ENCODE measurements around the gene PRKAR1B. TPM values are rescaled to one million over a fixed set of nuclear protein-coding genes. Genes with fewer than 3 reads are reported as not detected.

Gene PRKAR1B
- total RNA-seq, 2 donors from 2014 or later: 15.6 to 18.4 TPM

DNA sequence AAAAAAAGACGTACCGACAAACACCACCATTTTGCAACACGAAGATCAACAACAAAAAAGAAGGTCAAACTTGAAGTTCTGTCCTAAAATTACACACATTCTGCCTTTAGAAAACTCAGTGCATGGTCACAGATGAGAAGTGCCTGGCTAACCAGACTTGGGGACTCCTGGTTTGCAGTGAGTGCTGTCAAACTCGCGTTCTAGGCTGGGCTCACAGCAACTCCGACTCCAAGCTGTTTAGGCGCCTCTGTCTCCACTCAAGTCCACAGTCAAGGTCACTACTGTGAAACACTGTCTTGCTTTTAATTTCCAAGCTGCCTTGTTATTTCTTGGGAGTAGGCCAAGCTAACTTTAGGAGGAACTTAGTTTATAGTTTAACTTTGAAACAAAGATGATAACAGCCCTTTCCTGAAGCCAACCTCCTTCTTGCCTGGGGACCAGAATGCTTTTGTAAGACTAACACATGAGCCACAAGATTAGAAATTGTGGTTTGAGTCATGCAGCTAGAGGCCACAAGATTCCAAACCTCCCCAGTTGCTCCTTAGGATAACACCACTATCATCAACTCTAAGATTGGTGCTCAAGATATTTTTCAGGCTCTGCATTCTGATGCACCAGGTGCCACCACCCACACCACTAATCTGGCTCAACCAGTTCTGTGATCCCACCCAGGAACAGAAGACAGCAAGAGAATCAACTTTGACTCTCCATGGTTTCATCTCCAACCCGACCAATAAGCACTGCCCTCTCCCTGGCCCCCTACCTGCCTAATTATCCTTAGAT, 1.7 kb downstream of the PRKAR1B start:
- Histone ChIP-seq H3K27ac (no peak overlapping the region), H3K36me3 (no peaks in the 10 kb centered on the region), H3K27me3 (replicated peaks; ENCODE audit: insufficient read depth) (no peaks in the 10 kb centered on the region), H3K4me3 (peak overlapping the region; percentile 77), H3K9me3 (no peaks in the 10 kb centered on the region), H3K4me1 (ENCODE audit: control insufficient read depth in 1 of 2, low read depth in 2 of 2) (peaks cover 11 to 18% of the 10 kb centered on the region in 2 donors)
- TF ChIP-seq, protein P1, sequence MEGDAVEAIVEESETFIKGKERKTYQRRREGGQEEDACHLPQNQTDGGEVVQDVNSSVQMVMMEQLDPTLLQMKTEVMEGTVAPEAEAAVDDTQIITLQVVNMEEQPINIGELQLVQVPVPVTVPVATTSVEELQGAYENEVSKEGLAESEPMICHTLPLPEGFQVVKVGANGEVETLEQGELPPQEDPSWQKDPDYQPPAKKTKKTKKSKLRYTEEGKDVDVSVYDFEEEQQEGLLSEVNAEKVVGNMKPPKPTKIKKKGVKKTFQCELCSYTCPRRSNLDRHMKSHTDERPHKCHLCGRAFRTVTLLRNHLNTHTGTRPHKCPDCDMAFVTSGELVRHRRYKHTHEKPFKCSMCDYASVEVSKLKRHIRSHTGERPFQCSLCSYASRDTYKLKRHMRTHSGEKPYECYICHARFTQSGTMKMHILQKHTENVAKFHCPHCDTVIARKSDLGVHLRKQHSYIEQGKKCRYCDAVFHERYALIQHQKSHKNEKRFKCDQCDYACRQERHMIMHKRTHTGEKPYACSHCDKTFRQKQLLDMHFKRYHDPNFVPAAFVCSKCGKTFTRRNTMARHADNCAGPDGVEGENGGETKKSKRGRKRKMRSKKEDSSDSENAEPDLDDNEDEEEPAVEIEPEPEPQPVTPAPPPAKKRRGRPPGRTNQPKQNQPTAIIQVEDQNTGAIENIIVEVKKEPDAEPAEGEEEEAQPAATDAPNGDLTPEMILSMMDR (IDR thresholded peaks at IDR 0.05): no peak
- no peak for DNase-seq (ENCODE audit: low spot score)
- ATAC-seq (ENCODE audit: insufficient number of reproducible peaks, low FRiP score, low read depth): no peak

DNA sequence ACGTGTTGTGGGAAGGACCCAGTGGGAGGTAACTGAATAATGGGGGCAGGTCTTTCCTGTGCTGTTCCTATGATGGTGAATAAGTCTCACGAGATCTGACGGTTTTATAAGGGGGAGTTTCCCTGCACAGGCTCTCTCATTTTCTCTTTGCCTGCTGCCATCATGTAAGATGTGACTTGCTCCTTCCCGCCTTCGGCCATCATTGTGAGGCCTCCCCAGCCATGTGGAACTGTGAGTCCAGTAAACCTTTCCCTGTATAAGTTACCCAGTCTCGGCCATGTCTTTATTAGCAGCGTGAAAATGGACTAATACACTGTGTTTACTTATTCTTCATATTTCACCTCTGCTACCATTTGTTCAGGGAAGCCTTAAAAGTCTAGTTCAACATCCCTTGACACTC, 2.8 kb downstream of the PRKAR1B start:
- Histone ChIP-seq H3K27me3 (replicated peaks; ENCODE audit: insufficient read depth) (no peaks in the 10 kb centered on the region), H3K27ac (no peak overlapping the region), H3K9me3 (no peaks in the 10 kb centered on the region), H3K4me1 (ENCODE audit: control insufficient read depth in 1 of 2, low read depth in 2 of 2) (peaks cover 11 to 18% of the 10 kb centered on the region in 2 donors), H3K36me3 (no peaks in the 10 kb centered on the region), H3K4me3 (no peak overlapping the region)
- TF ChIP-seq, protein P1 (IDR thresholded peaks at IDR 0.05): no peak
- ATAC-seq (ENCODE audit: insufficient number of reproducible peaks, low FRiP score, low read depth) (no peak), DNase-seq (ENCODE audit: low spot score) (no peak)

DNA sequence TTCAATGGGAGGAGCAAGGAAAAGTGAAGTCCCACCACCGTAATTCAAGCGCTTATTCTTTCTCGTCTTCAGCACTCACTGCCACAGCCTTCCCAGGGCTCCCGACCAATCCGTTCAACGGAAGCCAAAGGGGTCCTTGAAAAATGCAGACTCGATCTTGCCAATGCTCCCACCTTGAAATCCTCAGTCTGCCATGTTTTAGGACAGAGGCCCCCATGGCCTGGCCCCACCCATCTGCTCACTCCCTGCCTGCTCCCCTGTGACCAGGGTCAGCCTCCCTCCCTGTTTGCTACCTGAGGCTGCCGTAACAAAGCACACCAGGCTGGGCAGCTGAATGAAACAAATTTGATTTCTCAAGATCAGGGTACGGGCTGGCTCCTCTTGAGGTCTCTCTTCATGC, 3.5 kb downstream of the PRKAR1B start:
- DNase-seq (ENCODE audit: low spot score): no peak
- no peak overlapping the region for H3K4me3 ChIP-seq
- H3K36me3 ChIP-seq: no peaks in the 10 kb centered on the region
- no peaks in the 10 kb centered on the region for H3K9me3 ChIP-seq
- H3K27ac ChIP-seq: no peak overlapping the region
- ATAC-seq (ENCODE audit: insufficient number of reproducible peaks, low FRiP score, low read depth): no peak
- TF ChIP-seq, protein P1 (IDR thresholded peaks at IDR 0.05): no peak
- peaks cover 11 to 18% of the 10 kb centered on the region in 2 donors for H3K4me1 ChIP-seq (ENCODE audit: control insufficient read depth in 1 of 2, low read depth in 2 of 2)
- no peaks in the 10 kb centered on the region for H3K27me3 ChIP-seq (replicated peaks; ENCODE audit: insufficient read depth)

DNA sequence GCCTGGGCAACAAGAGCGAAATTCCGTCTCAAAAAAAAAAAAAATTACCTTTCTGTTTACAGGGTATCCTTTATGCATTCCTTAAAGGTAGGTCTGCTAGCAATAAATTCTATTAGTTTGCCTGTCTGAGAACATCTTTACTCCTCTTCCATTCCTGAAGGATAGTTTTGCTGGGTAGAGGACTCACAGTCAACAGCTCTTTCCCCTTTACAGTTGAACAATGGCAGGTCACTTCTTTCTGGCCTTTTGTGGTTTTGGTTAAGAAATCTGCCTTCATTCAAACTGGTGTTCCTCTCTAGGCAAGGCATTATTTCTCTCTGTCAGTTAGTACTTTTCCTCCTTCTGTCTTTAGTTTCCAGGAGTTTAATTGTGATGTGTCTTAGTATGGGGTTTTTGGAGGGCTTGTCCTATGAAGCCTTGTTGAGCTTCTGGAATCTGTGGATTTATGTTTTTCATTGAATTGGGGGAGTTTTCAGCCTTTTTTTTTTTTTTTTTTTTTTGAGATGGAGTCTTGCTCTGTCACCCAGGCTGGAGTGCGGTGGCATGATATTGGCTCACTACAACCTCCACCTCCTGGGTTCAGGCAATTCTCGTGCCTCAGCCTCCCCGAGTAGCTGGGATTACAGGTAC, 5.3 kb downstream of the PRKAR1B start:
- ATAC-seq (ENCODE audit: insufficient number of reproducible peaks, low FRiP score, low read depth) (no peak), DNase-seq (ENCODE audit: low spot score) (no peak)
- no peaks in the 10 kb centered on the region for H3K27me3 ChIP-seq (replicated peaks; ENCODE audit: insufficient read depth)
- H3K9me3 ChIP-seq: no peaks in the 10 kb centered on the region
- TF ChIP-seq, protein P1 (IDR thresholded peaks at IDR 0.05): no peak
- H3K36me3 ChIP-seq: no peaks in the 10 kb centered on the region
- no peak overlapping the region for H3K27ac ChIP-seq
- H3K4me1 ChIP-seq (ENCODE audit: control insufficient read depth in 1 of 2, low read depth in 2 of 2): peaks cover 5 to 10% of the 10 kb centered on the region in 2 donors
- no peak overlapping the region for H3K4me3 ChIP-seq

DNA sequence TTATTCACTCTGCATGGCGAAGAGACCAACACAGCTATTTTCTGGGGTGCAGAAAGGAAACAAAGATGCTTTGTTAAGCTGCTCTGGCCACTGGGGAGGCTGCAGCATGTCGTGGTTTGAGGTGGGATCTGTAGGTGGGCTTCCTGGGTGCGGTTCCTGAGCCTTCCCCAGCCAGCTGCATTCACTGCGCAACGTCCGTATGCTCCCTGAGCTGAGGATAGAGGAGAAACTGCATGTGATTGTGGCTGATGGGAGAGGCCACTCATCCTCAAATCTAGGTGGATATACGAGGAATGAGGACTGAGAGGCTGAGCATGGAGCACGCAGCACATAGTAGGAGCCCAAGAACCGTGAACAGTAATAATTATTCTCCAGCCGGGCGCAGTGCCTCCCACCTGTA, 10.4 kb downstream of the PRKAR1B start:
- DNase-seq (ENCODE audit: low spot score) (no peak), ATAC-seq (ENCODE audit: insufficient number of reproducible peaks, low FRiP score, low read depth) (no peak)
- H3K36me3 ChIP-seq: no peaks in the 10 kb centered on the region
- peaks cover 0 to 6% of the 10 kb centered on the region in 2 donors for H3K4me1 ChIP-seq (ENCODE audit: control insufficient read depth in 1 of 2, low read depth in 2 of 2)
- no peaks in the 10 kb centered on the region for H3K27me3 ChIP-seq (replicated peaks; ENCODE audit: insufficient read depth)
- TF ChIP-seq, protein P1 (IDR thresholded peaks at IDR 0.05): no peak
- H3K27ac ChIP-seq: no peak overlapping the region
- H3K9me3 ChIP-seq: no peaks in the 10 kb centered on the region
- no peak overlapping the region for H3K4me3 ChIP-seq

All from thoracic aorta (tissue), 2 donors.